T47D (cell line): ENCODE data around the gene GCC2.
"Not testable (repeated sequence)": the region's sequence is repeated elsewhere in the genome, so short reads cannot be mapped to it uniquely, and the experiment has no call there.

Source experiments
- DNase-seq, 2 experiments: peaks; one replicate each; pipeline versions ENCODE4 v3.0.0 to v3.0.0-alpha.2; 2011 to 2012; ENCODE audit warnings: low read depth in 1 of 2, low spot score in 1 of 2
- JUND ChIP-seq: IDR thresholded peaks from 2 replicates; pipeline ENCODE4 v1.6.1; 2012; ENCODE audit warnings: low read depth
- in situ Hi-C: cut with HindIII; loops from 2 replicates; pipeline ENCODE4 v1.10.0; 2016; ENCODE audit warnings: low sequenced_read_pairs, low pct_unique_long_range_greater_than_20kb

Gene GCC2

DNA sequence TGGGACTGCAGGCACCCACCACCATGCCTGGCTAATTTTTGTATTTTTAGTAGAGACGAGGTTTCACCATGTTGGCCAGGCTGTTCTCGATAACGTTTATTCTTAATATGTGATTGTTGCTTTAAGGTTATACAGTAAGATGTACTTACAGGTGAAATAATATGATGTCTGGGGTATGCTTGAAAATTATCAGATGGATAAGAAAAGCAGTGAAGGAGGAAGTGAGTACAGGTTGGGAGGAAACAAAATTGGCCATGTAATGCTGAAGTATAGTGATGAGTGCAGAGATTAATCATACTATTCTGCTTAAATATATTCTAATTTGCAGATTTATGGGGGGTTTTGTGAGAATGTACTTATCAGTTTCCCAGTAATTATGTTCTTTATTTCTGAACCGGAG, 3.0 kb downstream of the GCC2 start:
- no peak for TF ChIP-seq JUND
- DNase-seq, result no peak
- in situ Hi-C loops, result no loop called here

DNA sequence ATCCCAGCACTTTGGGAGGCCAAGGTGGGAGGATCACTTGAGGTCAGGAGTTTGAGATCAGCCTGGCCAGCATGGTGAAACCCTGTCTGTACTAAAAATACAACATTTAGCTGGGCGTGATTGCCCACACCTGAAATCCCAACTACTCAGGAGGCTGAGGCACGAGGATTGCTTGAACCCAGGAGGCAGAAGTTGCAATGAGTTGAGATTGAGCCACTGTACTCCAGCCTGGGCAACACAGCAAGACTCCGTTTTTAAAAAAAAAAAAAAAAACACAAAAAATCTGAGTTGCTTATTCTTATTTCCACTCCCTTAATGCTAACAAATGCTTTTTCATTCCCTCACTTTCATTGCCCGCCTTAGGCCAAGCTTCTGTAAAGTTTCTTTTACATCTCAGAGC, 4.5 kb downstream of the GCC2 start:
- DNase-seq, in situ Hi-C loops: not testable (repeated sequence)

DNA sequence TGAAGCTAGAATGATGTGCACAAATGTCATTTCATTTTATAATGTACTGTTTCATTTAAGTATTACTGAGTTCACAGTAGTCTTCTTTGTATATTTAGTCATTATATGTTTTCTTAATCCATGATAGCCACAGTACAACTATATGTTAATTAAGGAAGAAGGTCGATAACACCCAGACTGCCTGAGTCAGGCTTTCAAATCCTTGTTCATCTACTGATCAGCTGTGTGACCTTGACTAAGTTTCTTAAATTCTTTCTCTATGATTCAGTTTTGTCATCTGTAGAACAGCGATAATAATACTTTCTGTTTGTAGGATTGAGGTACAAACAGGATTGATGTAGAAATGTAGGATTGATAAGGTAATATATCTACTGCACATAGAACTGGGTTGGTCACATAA, 5.4 kb downstream of the GCC2 start:
- no peak for DNase-seq
- TF ChIP-seq JUND, result no peak
- in situ Hi-C loops, result no loop called here

DNA sequence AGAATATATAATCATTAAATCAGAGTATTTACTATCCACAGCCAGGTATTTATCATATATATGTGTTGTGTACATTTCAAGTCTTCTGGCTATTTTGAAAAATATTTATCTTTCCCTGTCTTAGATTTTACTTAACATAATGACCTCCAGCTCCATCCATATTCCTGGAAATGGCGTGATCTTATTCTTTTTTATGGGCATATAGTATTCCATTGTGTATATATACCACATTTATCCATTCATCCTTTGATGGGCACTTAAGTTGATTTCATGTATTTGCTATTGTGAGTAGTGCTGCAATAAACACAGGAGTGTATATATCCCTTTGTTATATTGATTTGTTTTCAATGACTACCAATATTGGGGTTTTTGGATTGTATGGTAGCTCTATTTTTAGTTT, 6.6 kb downstream of the GCC2 start:
- in situ Hi-C loops, result no loop called here
- no peak for TF ChIP-seq JUND
- DNase-seq, result no peak

DNA sequence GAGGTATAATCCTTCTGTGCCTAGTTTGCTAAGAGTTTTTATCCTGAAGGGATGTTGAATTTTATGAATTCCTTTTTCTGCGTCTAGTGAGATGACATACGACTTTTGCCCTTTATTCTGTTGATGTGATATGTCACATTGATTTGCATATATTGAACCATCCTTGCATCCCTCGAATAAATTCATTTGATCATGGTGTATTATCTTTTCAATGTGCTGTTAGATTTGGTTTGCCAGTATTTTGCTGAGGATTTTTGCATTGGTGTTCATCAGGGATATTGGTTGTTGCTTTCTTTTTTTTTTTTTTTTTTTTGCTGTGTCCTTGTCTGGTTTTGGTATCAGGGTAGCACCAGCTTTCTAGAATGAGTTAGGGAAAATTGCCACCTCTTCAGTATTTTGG, 9.1 kb downstream of the GCC2 start:
- no peak for DNase-seq
- in situ Hi-C loops, result no loop called here
- TF ChIP-seq JUND, result no peak

DNA sequence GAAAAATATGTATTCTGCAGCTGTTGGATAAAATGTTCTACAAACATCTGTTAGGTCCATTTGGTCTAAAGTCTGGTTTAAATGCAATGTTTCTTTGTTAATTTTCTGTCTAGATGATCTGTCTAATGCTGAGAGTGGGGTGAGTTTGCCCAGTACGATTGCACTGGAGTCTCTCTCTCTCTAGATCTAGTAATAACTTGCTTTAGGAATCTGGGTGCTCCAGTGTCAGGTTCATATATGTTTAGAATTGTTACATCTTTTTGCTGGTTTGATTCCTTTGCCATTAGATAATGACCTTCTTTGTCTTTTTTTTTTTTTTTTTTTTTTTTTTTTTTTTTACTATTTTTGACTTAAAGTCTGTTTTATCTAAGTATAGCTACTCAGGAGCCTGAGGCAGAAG, 10.4 kb downstream of the GCC2 start:
- no peak for TF ChIP-seq JUND
- no peak for DNase-seq
- in situ Hi-C loops, result no loop called here

DNA sequence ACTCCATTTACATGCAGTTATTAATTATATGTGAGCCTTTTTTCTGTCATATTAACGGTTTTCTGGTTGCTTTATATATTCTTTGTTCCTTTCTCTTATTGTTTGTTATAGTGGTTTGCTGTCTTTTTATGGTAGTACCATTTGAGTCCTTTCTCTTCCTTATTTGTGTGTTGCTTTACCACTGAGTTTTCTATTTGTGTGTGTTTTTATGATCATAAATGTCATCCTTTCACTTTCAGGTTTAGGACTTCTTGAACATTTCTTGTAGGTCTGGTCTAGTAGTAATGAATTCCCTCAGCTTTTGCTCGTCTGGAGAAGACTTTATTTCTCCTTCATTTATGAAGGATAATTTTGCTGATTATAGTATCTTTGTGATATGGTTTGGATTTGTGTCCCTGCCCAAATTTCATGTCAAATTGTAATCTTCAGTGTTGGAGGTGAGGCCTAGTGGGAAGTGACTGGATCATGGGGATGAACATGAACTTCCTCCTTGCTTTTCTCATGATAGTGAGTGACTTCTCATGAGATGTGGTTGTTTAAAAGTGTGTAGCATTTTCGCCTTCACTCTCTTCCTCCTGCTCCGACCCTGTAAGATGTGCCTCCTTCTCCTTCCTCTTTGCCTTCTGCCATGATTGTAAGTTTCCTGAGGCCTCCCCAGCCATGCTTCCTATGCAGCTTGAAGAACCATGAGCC, 11.5 kb downstream of the GCC2 start:
- in situ Hi-C loops, result no loop called here
- no peak for DNase-seq
- no peak for TF ChIP-seq JUND

DNA sequence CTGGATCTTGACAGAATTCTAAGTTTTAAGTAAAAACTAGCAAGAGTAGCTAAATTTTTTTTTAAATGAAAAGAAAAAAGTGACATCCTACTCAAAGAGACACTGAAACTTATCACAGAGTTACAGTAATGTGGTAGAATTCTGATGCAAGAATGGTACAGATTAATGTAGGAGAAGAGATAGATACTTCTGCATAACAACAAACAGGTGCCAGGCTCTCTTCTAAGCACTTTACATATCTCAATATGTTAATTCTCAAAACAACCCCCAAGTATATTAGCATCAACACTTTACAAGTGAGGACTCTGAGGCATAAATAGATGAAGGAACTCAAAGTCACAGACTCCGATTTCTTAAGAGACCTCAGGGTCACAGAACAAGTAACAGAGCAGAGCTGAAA, 28.1 kb downstream of the GCC2 start:
- no peak for DNase-seq
- no peak for TF ChIP-seq JUND
- in situ Hi-C loops, result no loop called here

DNA sequence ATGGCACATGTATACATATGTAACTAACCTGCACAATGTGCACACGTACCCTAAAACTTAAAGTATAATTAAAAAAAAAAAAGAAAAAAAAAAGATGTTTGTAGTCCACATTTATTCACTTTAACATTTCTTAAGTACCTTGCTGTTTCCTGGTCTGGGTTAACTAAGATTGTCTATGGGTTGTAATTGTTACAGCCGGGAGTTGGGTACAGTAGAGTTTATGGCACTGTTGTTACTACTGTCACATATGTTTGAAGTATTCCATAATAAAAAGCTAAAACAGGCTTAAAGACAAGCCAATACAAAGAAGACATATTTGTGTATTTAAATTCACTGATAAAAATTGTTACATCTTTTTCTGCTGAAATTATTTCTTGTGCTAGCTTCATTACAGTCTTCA, 36.2 kb downstream of the GCC2 start:
- no peak for DNase-seq
- in situ Hi-C loops, result no loop called here
- no peak for TF ChIP-seq JUND

DNA sequence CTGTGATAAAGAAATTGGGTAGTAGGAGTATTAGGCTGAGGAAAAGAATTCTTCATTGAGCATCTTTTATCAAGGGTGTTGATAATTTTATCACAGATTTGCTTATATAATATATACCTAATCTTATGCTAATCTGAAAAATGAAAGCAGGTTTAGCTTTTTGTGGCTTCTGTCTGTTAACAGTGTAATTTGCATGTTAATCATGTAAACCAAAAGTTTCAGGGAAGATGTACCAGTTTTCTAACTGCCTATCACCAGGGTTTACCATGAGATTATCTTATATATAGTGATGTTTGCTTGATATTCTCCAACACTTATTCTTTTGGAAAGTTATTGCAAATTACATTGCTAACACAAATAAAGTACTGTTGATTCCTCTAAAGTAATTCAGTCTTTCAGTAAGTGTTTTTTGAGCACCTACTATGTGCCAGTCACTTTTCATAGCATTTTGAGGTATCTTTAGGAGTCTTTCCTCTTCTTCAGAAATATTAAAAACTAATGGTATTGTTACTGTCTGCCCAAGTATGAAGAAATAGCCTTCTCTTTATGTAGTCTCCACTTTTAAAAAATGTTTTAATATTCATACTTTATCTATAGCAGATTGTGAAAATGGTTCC, 41.6 kb downstream of the GCC2 start:
- DNase-seq, result no peak
- TF ChIP-seq JUND, result no peak
- in situ Hi-C loops, result no loop called here

DNA sequence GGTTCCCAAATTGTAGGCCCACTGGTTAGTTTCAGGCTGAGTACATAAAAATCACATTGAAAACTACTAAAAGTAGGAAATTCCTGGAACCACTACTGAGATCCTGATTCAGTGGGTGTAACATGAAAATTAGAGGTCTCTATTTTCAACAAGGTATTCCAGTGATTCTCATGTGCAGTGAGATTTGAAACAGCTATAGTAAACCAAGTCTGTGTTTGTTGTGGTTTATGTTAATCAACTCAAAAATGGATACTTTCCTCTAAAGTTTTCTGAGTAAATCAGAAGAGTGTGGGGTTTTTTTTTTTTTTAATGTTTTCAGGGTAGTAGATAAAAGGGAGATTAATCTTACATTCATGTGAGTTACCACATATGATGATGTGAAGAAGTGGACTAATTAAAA, 42.8 kb downstream of the GCC2 start:
- no peak for TF ChIP-seq JUND
- DNase-seq, result no peak
- in situ Hi-C loops, result no loop called here

DNA sequence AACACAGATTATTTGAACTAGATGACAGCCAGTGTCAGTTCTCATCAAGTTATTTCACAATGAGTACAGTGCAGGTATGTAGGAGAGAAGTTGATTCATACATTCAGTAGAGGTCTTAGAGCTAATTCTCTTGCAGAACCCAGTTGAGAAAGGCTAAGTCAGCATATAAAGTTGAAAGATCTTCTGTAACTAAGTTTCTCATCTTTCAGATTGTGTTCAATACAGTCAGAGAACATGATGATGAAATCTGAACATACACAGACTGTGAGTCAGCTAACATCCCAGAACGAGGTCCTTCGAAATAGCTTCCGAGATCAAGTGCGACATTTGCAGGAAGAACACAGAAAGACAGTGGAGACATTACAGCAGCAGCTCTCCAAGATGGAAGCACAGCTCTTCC, 43.4 kb downstream of the GCC2 start:
- no peak for DNase-seq
- in situ Hi-C loops, result no loop called here
- TF ChIP-seq JUND, result no peak

DNA sequence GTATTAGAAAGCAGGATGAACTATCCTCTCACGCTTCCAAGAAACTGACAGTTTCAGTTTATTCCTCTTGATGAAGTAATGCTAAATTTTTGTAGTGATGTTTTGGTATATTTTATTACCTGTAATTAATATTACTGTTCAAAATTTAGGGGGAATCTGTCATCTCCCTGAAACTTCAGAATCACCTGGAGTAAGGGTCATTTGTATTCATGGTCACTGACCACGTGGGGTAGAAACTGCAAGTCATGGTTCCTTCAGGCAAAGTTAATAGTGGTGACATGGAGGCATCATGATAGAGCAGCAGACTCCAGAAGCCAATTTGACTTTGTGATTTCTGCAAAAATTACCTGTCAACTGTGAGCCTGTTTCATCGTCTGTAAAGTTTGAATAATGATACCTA, 47.2 kb downstream of the GCC2 start:
- DNase-seq, in situ Hi-C loops: not testable (repeated sequence)

DNA sequence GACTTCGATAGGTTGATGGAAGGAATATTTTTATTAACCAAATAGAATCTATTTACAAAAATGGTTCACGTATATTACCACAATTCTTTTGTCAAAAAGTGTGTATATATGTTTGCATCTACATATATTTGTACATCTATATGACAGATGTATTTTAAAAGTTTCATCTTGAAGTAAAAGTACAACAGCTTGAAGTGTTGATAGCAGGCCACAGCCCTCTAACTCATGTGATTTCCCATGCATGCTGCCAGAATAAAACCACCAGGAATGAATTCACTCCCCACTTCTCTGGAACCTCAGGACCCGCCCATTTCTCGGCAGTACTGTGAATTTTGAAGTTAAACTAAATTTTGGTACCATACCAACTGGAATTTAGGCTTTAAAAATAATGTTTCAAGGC, 58.6 kb downstream of the GCC2 start:
- DNase-seq, in situ Hi-C loops: not testable (repeated sequence)

DNA sequence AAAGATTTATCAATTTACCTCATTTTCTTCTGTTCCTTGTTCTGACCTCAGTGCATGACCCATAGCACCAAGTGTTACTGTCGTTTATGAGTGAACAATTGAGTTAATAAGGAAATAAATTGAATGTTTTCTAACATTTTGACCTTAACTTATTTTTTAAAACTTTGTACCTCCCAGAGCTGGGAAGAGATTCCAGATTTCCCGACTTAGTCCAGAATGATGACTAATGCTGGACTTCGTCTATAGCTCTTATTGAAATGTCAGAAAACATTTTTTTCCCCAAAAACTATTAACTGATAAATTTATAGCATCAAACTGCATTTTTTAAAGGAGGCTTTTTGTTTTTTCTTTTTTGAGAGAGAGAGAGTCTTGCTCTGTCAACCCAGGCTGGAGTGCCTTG, 63.4 kb downstream of the GCC2 start:
- in situ Hi-C loops, DNase-seq: not testable (repeated sequence)

DNA sequence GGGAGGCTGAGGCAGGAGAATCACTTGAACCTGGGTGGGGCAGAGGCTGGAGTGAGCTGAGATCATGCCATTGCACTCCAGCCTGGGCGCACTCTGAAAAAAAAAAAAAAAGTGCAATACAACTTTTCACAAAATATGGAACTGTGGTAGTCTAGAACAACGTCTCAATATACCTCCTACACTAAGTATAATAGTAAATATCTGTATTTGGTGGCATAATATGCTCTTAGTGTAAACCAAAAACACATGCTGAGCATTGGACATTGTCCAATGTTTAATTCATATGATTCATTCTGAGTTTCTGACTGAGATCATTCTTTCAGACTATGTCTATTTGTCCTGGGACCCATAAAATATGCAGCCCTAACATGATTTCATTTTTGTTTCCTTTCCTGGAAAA, 65.5 kb downstream of the GCC2 start:
- DNase-seq, in situ Hi-C loops: not testable (repeated sequence)

DNA sequence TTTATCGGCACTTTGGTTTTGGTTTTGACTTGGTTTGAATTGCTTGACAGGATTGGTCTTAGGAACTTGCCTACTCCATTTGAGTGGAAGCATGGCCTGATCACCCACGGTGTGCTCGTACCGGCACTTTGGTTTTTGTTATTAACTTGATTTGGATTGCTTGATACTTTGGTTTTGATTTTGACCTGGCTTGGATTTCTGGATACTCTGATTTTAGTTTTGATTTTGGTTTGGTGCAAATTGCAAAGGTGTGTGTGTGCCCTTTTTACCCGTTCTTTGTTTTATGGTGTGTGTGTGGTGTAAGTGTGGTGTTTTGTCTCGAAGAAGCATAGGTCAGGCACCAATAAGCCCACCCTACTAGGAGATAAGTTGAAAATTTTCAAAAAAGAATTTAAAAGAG, 75.7 kb downstream of the GCC2 start:
- DNase-seq, in situ Hi-C loops: not testable (repeated sequence)

DNA sequence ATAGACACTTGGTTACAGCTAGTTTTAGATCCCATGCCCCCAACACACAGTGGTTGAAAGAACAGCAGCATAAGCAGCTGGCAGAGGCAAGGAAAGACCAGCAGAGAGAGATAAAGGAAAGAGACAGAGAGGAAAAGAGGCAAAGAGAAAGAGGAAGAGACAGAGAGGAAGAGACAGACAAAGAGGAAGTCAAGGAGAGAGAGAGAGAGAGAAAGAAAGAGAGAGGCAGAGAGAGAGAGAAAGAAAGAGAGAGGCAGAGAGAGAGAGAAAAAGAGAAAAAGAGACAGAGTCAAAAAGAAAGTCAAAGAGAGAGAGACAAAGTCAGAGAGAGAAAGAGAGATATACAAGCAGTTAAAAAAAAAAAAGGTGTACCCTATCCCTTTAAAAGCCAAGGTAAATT, 76.3 kb downstream of the GCC2 start:
- DNase-seq, in situ Hi-C loops: not testable (repeated sequence)
